ENCODE measurements around the gene POLR2A. TPM values are rescaled to one million over a fixed set of nuclear protein-coding genes. Genes with fewer than 3 reads are reported as not detected.

POLR2A gene
- total and polyA plus RNA-seq, 10 of the 15 experiments (the other 5 are each of a cell fraction or from before 2014, with no cell fraction given), result 1.7 to 121 (median 33.4) TPM

GRCh38 chr17:7438656-7439460 lies 45.3 kb upstream of the POLR2A start:
- ChIA-PET POLR2A (interaction anchor here (0.5 to 8.2 kb wide), 7 partner anchors 16 to 758 kb away, joined by 3 to 63 read pairs (median 4); partner anchors contain the start of genes POLR2A, TMEM256 and ZBTB4), SMC1A (ENCODE audit: uncharacterized antibody, unreplicated experiment) (interaction anchor here (1.3 kb wide), 1 partner anchor 122 kb away, joined by 5 read pairs; no protein-coding TSS in a partner anchor), RAD21 (ENCODE audit: unreplicated experiment) (interaction anchor here (0.8 to 1.6 kb wide), 4 partner anchors 16 to 121 kb away, joined by 3 to 7 read pairs (median 6); partner anchors contain the start of genes PLSCR3 and POLR2A), CTCF (interaction anchor here (0.9 to 2.8 kb wide), 4 partner anchors 76 to 248 kb away, joined by 3 to 16 read pairs (median 4); partner anchors contain the start of genes SENP3 and TP53)
- Histone ChIP-seq H2AFZ (ENCODE audit: control insufficient read depth, low read depth, low read length) (no peak overlapping the region), H3K36me3 (ENCODE audit: control insufficient read depth in 2 of 2, insufficient read depth in 2 of 2, low read length in 1 of 2) (no peaks in the 10 kb centered on the region), H3K79me2 (ENCODE audit: control insufficient read depth, insufficient read depth, low read length) (peaks cover 6% of the 10 kb centered on the region), H3K4me3 (peak overlapping the region; percentile 97), H3K9ac (ENCODE audit: control insufficient read depth, insufficient read depth, low read length) (peak overlapping the region; percentile 13), H3K9me3 (replicated peaks; ENCODE audit: control insufficient read depth, insufficient read depth, low read length) (no peaks in the 10 kb centered on the region), H3K4me2 (ENCODE audit: control insufficient read depth, insufficient read depth) (peak overlapping the region; percentile 78), H3K27me3 (replicated peaks in 1 of 2; ENCODE audit: control insufficient read depth in 2 of 2, insufficient read depth in 2 of 2, low read length in 1 of 2) (peaks cover 0 to 4% of the 10 kb centered on the region in 2 experiments; a peak in 2 of 4 replicates), H3K27ac (ENCODE audit: control insufficient read depth, insufficient read depth) (no peak overlapping the region; the same call in 1 of the 2 replicates), H3K4me1 (ENCODE audit: control insufficient read depth, insufficient read depth, low read length) (peaks cover 29% of the 10 kb centered on the region), H4K20me1 (ENCODE audit: control insufficient read depth, insufficient read depth) (no peaks in the 10 kb centered on the region)
- no peak for FAIRE-seq
- in situ Hi-C loops (cut with MboI) (no loop called here), intact Hi-C loops (cut with micrococcal nuclease; ENCODE audit: unreplicated experiment) (loop anchor here (5.0 to 10.0 kb wide), 4 partner anchors 37 to 394 kb away; partner anchors contain the start of genes KCTD11, SENP3, SLC16A11 and TMEM256)
- DNase-seq (ENCODE audit: low read depth, low spot score), result no peak
- no peak for ATAC-seq
- 55% methylated on average over 10 of the region's 11 CpGs for WGBS (ENCODE audit: insufficient coverage, insufficient replicate concordance, low lambda C conversion rate, missing lambda C conversion rate)
- TF ChIP-seq NR2F1 (conservative IDR thresholded peaks at IDR 0.05) (no peak), USF1 (IDR thresholded peaks at IDR 0.05; ENCODE audit: borderline replicate concordance, extremely low read length, insufficient read depth, low read depth, low read length) (no peak), TCF12 (IDR thresholded peaks at IDR 0.05; ENCODE audit: low read depth, low read length) (no peak), CREB1 (IDR thresholded peaks at IDR 0.05; ENCODE audit: low read depth) (peak; percentile 9; the same call in 1 of the 2 replicates), RAD51 (IDR thresholded peaks at IDR 0.05) (no peak), E2F4 (IDR thresholded peaks at IDR 0.05; ENCODE audit: low read depth, low read length) (no peak), ZBED1 (IDR thresholded peaks at IDR 0.05; ENCODE audit: borderline replicate concordance) (no peak)
- no TSS peak for BruUV-seq (replicated peaks)

Measured in GM12878 (cell line).